Epithelial cell of proximal tubule (primary cell): ENCODE data around the gene HNF1A. TPM values are rescaled to one million over a fixed set of nuclear protein-coding genes. Genes with fewer than 3 reads are reported as not detected.
A peak's percentile ranks its signal among the peaks of the same experiment; 100 is the strongest.

Experiments
- DNase-seq: peaks from one replicate; pipeline ENCODE4 v3.0.0-alpha.2; 2011; ENCODE audit warnings: low read depth
- H3K4me3 ChIP-seq: 2 replicates; pipeline ENCODE4 v1.5.1; 2011; ENCODE audit warnings: low read depth, mild to moderate bottlenecking, low read length
- CTCF ChIP-seq: conservative IDR thresholded peaks from 2 replicates; pipeline ENCODE4 v1.5.1; 2012; ENCODE audit warnings: low read depth, mild to moderate bottlenecking, low read length
- total RNA-seq: library from RNA; depleted of rRNA; stranded (reverse); fragments of >200 nt; gene quantifications from 2 replicates; pipeline ENCODE4 v1.2.3, GENCODE V29; 2015

Gene HNF1A
- total RNA-seq, 1 donor from 2014 or later = 0.17 TPM

GRCh38 chr12:120970310-120970709 lies 8.0 kb upstream of the HNF1A start:
- DNase-seq = no peak
- no peak overlapping the region for H3K4me3 ChIP-seq
- TF ChIP-seq CTCF = no peak

GRCh38 chr12:120971299-120972180 lies 6.8 kb upstream of the HNF1A start:
- DNase-seq = no peak
- H3K4me3 ChIP-seq = no peak overlapping the region
- TF ChIP-seq CTCF = peak; percentile 78

- TF ChIP-seq CTCF = no peak
- H3K4me3 ChIP-seq = no peak overlapping the region
- peak; percentile 86 for DNase-seq
Observed at GRCh38 chr12:120972870-120973543, 5.3 kb upstream of the HNF1A start.

GRCh38 chr12:120977531-120978295 lies 630 bp upstream of the HNF1A start:
- no peak for TF ChIP-seq CTCF
- H3K4me3 ChIP-seq = peak overlapping the region; percentile 70
- no peak for DNase-seq

- DNase-seq = no peak
- peak overlapping the region; percentile 70 for H3K4me3 ChIP-seq
- TF ChIP-seq CTCF = no peak
Observed at GRCh38 chr12:120979220-120979861, 998 bp downstream of the HNF1A start.

GRCh38 chr12:120979862-120980696 lies 1.7 kb downstream of the HNF1A start:
- H3K4me3 ChIP-seq = peak overlapping the region; percentile 70
- no peak for DNase-seq
- TF ChIP-seq CTCF = no peak
